Measurements from ENCODE around the gene MAN2A1. TPM values are rescaled to one million over a fixed set of nuclear protein-coding genes. Genes with fewer than 3 reads are reported as not detected.

The MAN2A1 gene
- polyA plus RNA-seq, 2 of the 4 experiments (the other 2 are of a cell fraction) = 15.8 to 51.5 TPM

- CTCF ChIA-PET = no interaction called here
- H3K4me2 ChIP-seq = no peak overlapping the region
Observed at GRCh38 chr5:109836280-109836679, 146.6 kb downstream of the MAN2A1 start.

DNA sequence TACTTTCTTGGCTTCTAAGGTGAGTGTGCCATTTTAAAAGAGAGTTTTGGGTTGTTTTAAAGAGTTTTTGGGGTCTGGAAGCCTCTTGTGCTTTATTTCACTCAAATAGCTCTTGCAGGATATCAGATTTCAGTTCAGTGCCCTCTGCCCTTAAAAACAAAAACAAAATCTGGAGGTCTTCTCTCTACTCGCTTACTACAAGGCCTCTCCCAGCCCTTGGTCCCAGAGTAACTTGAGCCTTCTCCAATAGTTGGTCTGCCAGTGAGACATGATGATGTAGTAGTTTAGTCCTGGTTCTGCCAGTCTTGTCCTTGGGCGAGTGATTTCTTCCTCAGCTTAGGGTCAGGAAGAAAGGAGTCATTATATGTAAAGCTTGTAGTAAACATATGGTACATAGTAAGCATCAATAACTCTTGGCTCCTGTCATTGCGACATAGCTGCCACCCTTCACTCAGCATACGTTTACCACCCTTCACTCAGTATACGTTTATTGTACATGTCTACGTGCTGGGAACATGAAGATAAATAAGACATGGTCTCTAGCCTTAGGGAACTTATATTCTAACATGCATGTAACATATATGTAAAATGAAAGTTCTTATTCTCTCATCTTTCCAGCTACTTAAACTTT is 147.6 kb downstream of the MAN2A1 start:
- ChIA-PET POLR2A (no interaction called here), CTCF (interaction anchor here (0.9 kb wide), 1 partner anchor 14 kb away, joined by 3 read pairs; no protein-coding TSS in a partner anchor)
- TF ChIP-seq NPAS2 (CRISPR knock-in tag; IDR thresholded peaks at IDR 0.05; ENCODE audit: borderline replicate concordance) (no peak), NFE2L2 (conservative IDR thresholded peaks at IDR 0.05; ENCODE audit: low read length) (no peak), ZFP36 (IDR thresholded peaks at IDR 0.05; ENCODE audit: borderline replicate concordance, partially characterized antibody) (no peak), TFCP2L1 (CRISPR knock-in tag; IDR thresholded peaks at IDR 0.05) (no peak), ZSCAN20 (CRISPR knock-in tag; IDR thresholded peaks at IDR 0.05) (no peak), ESRRA (IDR thresholded peaks at IDR 0.05; ENCODE audit: borderline replicate concordance, low read length) (no peak), PBX3 (IDR thresholded peaks at IDR 0.05) (no peak), KDM5A (IDR thresholded peaks at IDR 0.05) (no peak)
- no peak for FAIRE-seq
- Histone ChIP-seq H3K9me3 (no peaks in the 10 kb centered on the region), H3K4me1 (no peaks in the 10 kb centered on the region), H3K27ac (no peak overlapping the region), H3K4me2 (no peak overlapping the region), H3K4me3 (no peak overlapping the region)
- ATAC-seq = no peak
- 94% methylated on average over 6 of the region's 6 CpGs for WGBS (ENCODE audit: missing lambda C conversion rate)
- DNase-seq (ENCODE audit: low read depth in 1 of 2, low spot score in 1 of 2) = no peak

More at GRCh38 chr5:109836280-109836679, 146.6 kb downstream of the MAN2A1 start:
- H3K9me3 ChIP-seq = no peaks in the 10 kb centered on the region
- no peak for DNase-seq (ENCODE audit: low read depth in 1 of 2, low spot score in 1 of 2)
- FAIRE-seq = no peak
- no peak overlapping the region for H3K27ac ChIP-seq
- no peak for ATAC-seq
- TF ChIP-seq SREBF2 (IDR thresholded peaks at IDR 0.05) (no peak), SMC3 (IDR thresholded peaks at IDR 0.05) (no peak), PBX3 (IDR thresholded peaks at IDR 0.05) (no peak), HOXB5 (CRISPR knock-in tag; IDR thresholded peaks at IDR 0.05) (no peak), ELK1 (IDR thresholded peaks at IDR 0.05; ENCODE audit: low read depth, low read length) (no peak)
- TF ChIP-seq, protein P1, sequence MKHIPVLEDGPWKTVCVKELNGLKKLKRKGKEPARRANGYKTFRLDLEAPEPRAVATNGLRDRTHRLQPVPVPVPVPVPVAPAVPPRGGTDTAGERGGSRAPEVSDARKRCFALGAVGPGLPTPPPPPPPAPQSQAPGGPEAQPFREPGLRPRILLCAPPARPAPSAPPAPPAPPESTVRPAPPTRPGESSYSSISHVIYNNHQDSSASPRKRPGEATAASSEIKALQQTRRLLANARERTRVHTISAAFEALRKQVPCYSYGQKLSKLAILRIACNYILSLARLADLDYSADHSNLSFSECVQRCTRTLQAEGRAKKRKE (CRISPR knock-in tag; IDR thresholded peaks at IDR 0.05; ENCODE audit: low read depth) = no peak
- POLR2A ChIA-PET = no interaction called here
- H3K4me3 ChIP-seq = no peak overlapping the region
- no peaks in the 10 kb centered on the region for H3K4me1 ChIP-seq
- 88% methylated on average over 8 of the region's 8 CpGs for WGBS (ENCODE audit: missing lambda C conversion rate)

GRCh38 chr5:109838157-109838556 is 148.4 kb downstream of the MAN2A1 start:
- TF ChIP-seq KDM5A (IDR thresholded peaks at IDR 0.05) = no peak
- TF ChIP-seq ZFP36 (IDR thresholded peaks at IDR 0.05; ENCODE audit: borderline replicate concordance, partially characterized antibody) = no peak
- TF ChIP-seq TFCP2L1 (CRISPR knock-in tag; IDR thresholded peaks at IDR 0.05) = no peak
- no peak for TF ChIP-seq ELK1 (IDR thresholded peaks at IDR 0.05; ENCODE audit: low read depth, low read length)
- FAIRE-seq (no peak), ATAC-seq (no peak), DNase-seq (ENCODE audit: low read depth in 1 of 2, low spot score in 1 of 2) (no peak)
- ChIA-PET CTCF (no interaction called here), POLR2A (no interaction called here)
- Histone ChIP-seq H3K9me3 (no peaks in the 10 kb centered on the region), H3K4me1 (no peaks in the 10 kb centered on the region), H3K4me3 (no peak overlapping the region), H3K27ac (no peak overlapping the region), H3K4me2 (no peak overlapping the region)
- WGBS (ENCODE audit: missing lambda C conversion rate) = 95% methylated on average over 1 of the region's 1 CpG
